Left lobe of liver (tissue), 2 donors: ENCODE data around the gene SURF6. TPM values are rescaled to one million over a fixed set of nuclear protein-coding genes. Genes with fewer than 3 reads are reported as not detected.
"Not testable (repeated sequence)": the region's sequence is repeated elsewhere in the genome, so short reads cannot be mapped to it uniquely, and the experiment has no call there.

Experiments used
- ATAC-seq: fragments of 200-7000 bp; cut with Tn5 transposase; one replicate; pipeline ENCODE4 v1.9.1; 2020; ENCODE audit warnings: mild to moderate bottlenecking, moderate library complexity
- DNase-seq: peaks from one replicate; pipeline ENCODE4 v3.0.0-alpha.2; 2020; ENCODE audit warnings: low spot score
- total RNA-seq: library from RNA; stranded (reverse); gene quantifications from one replicate; pipeline ENCODE4 v1.2.1, GENCODE V29; 2021
- donor health status: DM: no; HTN: no; CAD: no; lungs with moderate emphysema.
- donor health status: DM: no; HTN: yes; CAD: no.

SURF6 gene
- total RNA-seq, 1 donor from 2014 or later = 9.7 TPM

- DNase-seq, ATAC-seq: not testable (repeated sequence)
Observed at GRCh38 chr9:133329306-133330156, 6.5 kb downstream of the SURF6 start.

- DNase-seq = no peak
Observed at GRCh38 chr9:133327834-133328484, 8.0 kb downstream of the SURF6 start.

GRCh38 chr9:133327021-133327420 is 9.0 kb downstream of the SURF6 start:
- not testable (repeated sequence) for DNase-seq, ATAC-seq

More at GRCh38 chr9:133327834-133328484, 8.0 kb downstream of the SURF6 start:
- ATAC-seq = no peak

GRCh38 chr9:133323991-133324703 is 11.8 kb downstream of the SURF6 start:
- no peak for DNase-seq
- no peak for ATAC-seq

- ATAC-seq (no peak), DNase-seq (no peak)
Observed at GRCh38 chr9:133323211-133323610, 12.8 kb downstream of the SURF6 start.

- ATAC-seq (no peak), DNase-seq (no peak)
Observed at GRCh38 chr9:133322701-133323100, 13.3 kb downstream of the SURF6 start.

GRCh38 chr9:133321411-133321935 is 14.5 kb downstream of the SURF6 start:
- DNase-seq (peak; percentile 12), ATAC-seq (no peak)

- DNase-seq (no peak), ATAC-seq (no peak)
Observed at GRCh38 chr9:133320421-133320881, 15.5 kb downstream of the SURF6 start.

GRCh38 chr9:133317551-133317950 is 18.4 kb downstream of the SURF6 start:
- peak; percentile 24 for DNase-seq
- ATAC-seq = not testable (repeated sequence)

GRCh38 chr9:133315997-133316396 is 20.0 kb downstream of the SURF6 start:
- DNase-seq (no peak), ATAC-seq (no peak)

- no peak for ATAC-seq
- DNase-seq = no peak
Observed at GRCh38 chr9:133309608-133310007, 26.4 kb downstream of the SURF6 start.

- no peak for ATAC-seq
- DNase-seq = peak; percentile 22
Observed at GRCh38 chr9:133307301-133307700, 28.7 kb downstream of the SURF6 start.

- peak; percentile 31 for DNase-seq
- no peak for ATAC-seq
Observed at GRCh38 chr9:133306242-133307204, 29.5 kb downstream of the SURF6 start.

GRCh38 chr9:133305731-133306130 is 30.3 kb downstream of the SURF6 start:
- ATAC-seq = no peak
- DNase-seq = peak; percentile 26

GRCh38 chr9:133304477-133305377 is 31.3 kb downstream of the SURF6 start:
- no peak for ATAC-seq
- DNase-seq = peak; percentile 38

- peak; percentile 27 for DNase-seq
- no peak for ATAC-seq
Observed at GRCh38 chr9:133304158-133304470, 31.9 kb downstream of the SURF6 start.

- ATAC-seq (no peak), DNase-seq (peak; percentile 35)
Observed at GRCh38 chr9:133303266-133304157, 32.5 kb downstream of the SURF6 start.
